Prostate gland (tissue), 2 donors: ENCODE measurements around the gene PDP2.

Source experiments
- POLR2A ChIP-seq: fragments of 450-650 bp; IDR thresholded peaks from one replicate; pipeline ENCODE4 v1.6.1; 2016; ENCODE audit warnings: antibody characterized with exemption, mild to moderate bottlenecking
- POLR2AphosphoS5 ChIP-seq: sonication (generic); formaldehyde crosslinking; IDR thresholded peaks from one replicate; pipeline ENCODE4 v1.6.1; 2017; ENCODE audit warnings: antibody characterized with exemption
- TF ChIP-seq, protein P1 (sequence below), 4 experiments: fragments of 200-600 bp in 2 of 4; fragments of 450-650 bp in 2 of 4; sonication (generic) in 2 of 4; IDR thresholded peaks; 1 replicate in 3 of 4; 2 replicates in 1 of 4; pipeline ENCODE4 v1.5.1; 2016 to 2019; ENCODE audit warnings: antibody characterized with exemption in 4 of 4, mild to moderate bottlenecking in 2 of 4, moderate library complexity in 2 of 4

GRCh38 chr16:66928702-66929388 lies 48.5 kb downstream of the PDP2 start:
- TF ChIP-seq, protein P1, sequence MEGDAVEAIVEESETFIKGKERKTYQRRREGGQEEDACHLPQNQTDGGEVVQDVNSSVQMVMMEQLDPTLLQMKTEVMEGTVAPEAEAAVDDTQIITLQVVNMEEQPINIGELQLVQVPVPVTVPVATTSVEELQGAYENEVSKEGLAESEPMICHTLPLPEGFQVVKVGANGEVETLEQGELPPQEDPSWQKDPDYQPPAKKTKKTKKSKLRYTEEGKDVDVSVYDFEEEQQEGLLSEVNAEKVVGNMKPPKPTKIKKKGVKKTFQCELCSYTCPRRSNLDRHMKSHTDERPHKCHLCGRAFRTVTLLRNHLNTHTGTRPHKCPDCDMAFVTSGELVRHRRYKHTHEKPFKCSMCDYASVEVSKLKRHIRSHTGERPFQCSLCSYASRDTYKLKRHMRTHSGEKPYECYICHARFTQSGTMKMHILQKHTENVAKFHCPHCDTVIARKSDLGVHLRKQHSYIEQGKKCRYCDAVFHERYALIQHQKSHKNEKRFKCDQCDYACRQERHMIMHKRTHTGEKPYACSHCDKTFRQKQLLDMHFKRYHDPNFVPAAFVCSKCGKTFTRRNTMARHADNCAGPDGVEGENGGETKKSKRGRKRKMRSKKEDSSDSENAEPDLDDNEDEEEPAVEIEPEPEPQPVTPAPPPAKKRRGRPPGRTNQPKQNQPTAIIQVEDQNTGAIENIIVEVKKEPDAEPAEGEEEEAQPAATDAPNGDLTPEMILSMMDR (IDR thresholded peaks at IDR 0.05) = no peak
- TF ChIP-seq POLR2AphosphoS5 = no peak
- no peak for TF ChIP-seq POLR2A
